GM06990 (cell line): Measurements from ENCODE around the gene TGDS.
"Not testable (repeated sequence)": the region's sequence is repeated elsewhere in the genome, so short reads cannot be mapped to it uniquely, and the experiment has no call there.

Experiments
- DNase-seq: peaks from one replicate; pipeline ENCODE4 v3.0.0-alpha.2; 2011; ENCODE audit not compliant: insufficient read length; ENCODE audit errors: extremely low read depth
- H3K27me3 ChIP-seq: replicated peaks from 2 replicates; pipeline ENCODE4 v1.6.0; 2011; ENCODE audit warnings: low read length; ENCODE audit not compliant: control insufficient read depth, insufficient read depth
- H3K36me3 ChIP-seq: 2 replicates; pipeline ENCODE4 v1.5.1; 2011; ENCODE audit warnings: low read length; ENCODE audit not compliant: control insufficient read depth, insufficient read depth
- H3K4me3 ChIP-seq: replicated peaks from 2 replicates; pipeline ENCODE4 v1.5.1; 2011; ENCODE audit warnings: low read depth, mild to moderate bottlenecking, control low read depth, low read length
- CTCF ChIP-seq: IDR thresholded peaks from 2 replicates; pipeline ENCODE4 v1.5.1; 2011; ENCODE audit warnings: low read length, control low read depth, mild to moderate bottlenecking, inconsistent platforms; ENCODE audit not compliant: insufficient read depth, poor library complexity, severe bottlenecking

The TGDS gene

GRCh38 chr13:94542917-94543316 lies 53.0 kb downstream of the TGDS start:
- Histone ChIP-seq H3K36me3 (no peaks in the 10 kb centered on the region), H3K4me3 (no peak overlapping the region), H3K27me3 (no peaks in the 10 kb centered on the region)
- no peak for DNase-seq
- no peak for TF ChIP-seq CTCF

DNA sequence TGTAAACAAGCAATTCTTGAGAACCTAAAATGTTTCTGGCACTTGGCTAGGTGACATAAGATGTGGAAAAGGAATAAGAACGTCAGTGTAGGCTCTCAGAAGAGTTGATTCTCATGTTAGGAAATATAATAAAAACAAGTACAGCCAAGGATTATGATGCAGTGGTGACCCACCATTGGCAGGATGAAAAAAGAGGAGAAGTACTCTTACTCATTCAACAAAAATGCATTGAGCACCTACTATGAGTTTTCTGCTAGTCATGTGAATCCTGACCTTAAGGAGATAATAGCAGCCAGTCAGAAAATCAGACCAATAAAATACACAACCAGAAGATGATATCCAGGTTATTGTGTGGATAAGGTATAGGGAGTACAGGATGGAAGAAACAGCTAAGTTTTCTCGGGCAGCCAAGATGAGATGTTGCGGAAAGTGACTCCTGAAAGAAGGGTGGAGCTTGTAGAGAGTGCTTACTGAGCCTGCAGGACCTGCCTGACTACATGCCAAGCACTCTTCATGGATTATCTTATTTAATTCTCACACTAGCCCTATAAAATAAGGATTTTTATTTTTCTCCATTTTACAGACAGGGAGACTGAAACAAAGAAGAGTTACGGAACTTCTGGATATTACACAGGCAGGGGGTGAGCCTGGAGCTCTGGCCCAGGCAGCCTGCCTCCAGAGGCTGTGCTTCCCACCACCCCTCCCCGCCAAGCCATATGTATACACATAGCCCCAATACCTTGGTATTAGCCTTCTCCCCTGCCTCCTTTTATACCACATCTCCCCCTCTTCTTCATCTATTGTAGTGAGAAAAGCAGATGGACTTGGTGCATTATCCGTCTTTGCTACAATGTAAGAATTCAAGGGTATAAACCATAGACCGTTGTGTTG lies 58.0 kb downstream of the TGDS start:
- no peak overlapping the region for H3K4me3 ChIP-seq
- TF ChIP-seq CTCF = no peak
- H3K36me3 ChIP-seq = no peaks in the 10 kb centered on the region
- DNase-seq = no peak
- no peaks in the 10 kb centered on the region for H3K27me3 ChIP-seq

DNA sequence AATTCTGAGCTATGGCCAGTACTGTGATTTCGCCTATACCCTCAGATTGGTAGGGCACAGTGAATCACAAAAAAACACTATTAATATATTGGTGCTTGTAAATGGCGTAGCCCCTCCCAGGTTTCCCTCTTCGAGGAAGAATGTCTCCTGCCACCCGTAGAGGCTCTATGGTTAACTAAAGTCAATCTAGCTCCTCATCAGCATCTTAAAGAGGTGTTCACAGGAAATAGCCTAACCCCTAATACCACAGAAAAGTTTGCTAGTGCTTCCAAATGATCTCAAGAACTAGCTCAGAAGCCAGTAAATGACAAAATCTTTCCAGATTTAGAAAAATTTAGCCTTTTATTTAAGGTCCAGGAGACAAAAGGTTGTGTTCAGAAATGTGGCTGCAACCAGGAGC lies 60.2 kb downstream of the TGDS start:
- H3K27me3 ChIP-seq = no peaks in the 10 kb centered on the region
- H3K36me3 ChIP-seq = no peaks in the 10 kb centered on the region
- DNase-seq = no peak
- H3K4me3 ChIP-seq = no peak overlapping the region
- no peak for TF ChIP-seq CTCF

DNA sequence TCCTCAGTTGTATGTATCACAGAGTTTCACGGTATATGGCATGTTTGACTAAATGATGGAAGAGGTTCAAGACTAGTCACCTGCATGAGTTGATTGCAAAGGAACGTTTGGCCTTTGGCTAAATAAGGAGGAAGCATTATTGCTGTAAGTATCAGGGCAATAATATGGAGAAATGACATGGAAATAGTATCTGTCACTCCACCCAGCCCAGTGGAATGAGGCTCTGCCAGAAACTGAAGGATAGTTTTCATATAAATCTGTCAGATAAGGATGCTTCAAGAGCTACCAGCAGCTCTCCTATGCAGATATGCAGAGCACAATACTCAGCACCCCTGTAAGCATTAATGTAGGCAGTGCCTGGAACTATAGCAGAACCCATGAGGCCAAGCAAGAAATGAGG lies 60.7 kb downstream of the TGDS start:
- DNase-seq = no peak

DNA sequence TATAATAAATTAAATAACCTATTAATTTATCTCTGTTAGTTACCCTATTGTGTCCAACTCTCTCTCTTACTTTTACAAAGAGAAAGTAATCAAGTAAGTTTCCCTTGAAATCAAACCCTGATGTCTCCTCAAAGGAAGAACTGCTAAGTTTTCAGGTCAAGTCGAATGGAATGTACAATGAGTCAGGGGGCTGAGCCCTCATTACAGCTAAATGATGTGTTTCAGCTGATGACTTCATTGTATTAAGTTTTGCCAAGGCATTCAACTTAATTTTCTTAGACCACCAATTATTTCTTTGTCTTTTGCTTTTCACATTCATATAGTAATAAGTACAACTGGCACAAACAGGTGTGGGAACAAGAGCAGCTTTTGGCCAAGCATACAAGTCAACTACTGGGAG lies 61.8 kb downstream of the TGDS start:
- DNase-seq = no peak
- Histone ChIP-seq H3K27me3 (no peaks in the 10 kb centered on the region), H3K36me3 (no peaks in the 10 kb centered on the region), H3K4me3 (no peak overlapping the region)
- TF ChIP-seq CTCF = no peak

More for the DNA sequence above, 60.7 kb downstream of the TGDS start:
- Histone ChIP-seq H3K4me3 (no peak overlapping the region), H3K27me3 (no peaks in the 10 kb centered on the region), H3K36me3 (no peaks in the 10 kb centered on the region)
- TF ChIP-seq CTCF = no peak

DNA sequence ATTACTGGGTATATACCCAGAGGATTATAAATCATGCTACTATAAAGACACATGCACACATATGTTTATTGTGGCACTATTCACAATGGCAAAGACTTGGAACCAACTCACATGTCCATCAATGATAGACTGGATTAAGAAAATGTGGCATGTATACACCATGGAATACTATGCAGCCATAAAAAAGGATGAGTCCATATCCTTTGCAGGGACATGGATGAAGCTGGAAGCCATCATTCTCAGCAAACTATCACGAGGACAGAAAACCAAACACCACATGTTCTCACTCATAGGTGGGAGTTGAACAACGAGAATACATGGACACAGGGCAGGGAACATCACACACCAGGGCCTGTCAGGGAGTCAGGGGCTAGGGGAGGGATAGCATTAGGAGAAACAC lies 63.7 kb downstream of the TGDS start:
- not testable (repeated sequence) for H3K4me3 ChIP-seq, DNase-seq, H3K27me3 ChIP-seq, H3K36me3 ChIP-seq

DNA sequence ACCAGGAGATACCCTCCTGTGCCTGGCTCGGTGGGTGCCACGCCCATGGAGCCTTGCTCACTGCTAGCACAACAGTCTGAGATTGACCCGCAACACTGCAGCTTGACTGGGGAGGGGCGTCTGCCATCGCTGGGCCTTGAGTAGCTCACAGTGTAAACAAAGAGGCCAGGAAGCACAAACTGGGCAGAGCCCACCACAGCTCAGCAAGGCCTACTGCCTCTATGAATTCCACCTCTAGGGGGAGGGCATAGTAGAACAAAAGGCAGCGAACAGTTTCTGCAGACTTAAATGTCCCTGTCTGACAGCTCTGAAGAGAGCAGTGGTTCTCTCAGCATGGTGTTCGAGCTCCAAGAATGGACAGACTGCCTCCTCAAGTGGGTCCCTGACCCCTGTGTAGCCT lies 69.0 kb downstream of the TGDS start:
- H3K4me3 ChIP-seq, H3K27me3 ChIP-seq, H3K36me3 ChIP-seq, DNase-seq: not testable (repeated sequence)
